Measurements from ENCODE around the gene PRKAG3. TPM values are rescaled to one million over a fixed set of nuclear protein-coding genes. Genes with fewer than 3 reads are reported as not detected.

The PRKAG3 gene
- not detected in 2 replicates for total RNA-seq
- polyA plus RNA-seq, result 0.23 TPM in 1 of 2 replicates, not detected in the other

- H3K27me3 ChIP-seq, result peaks cover 9% of the 10 kb centered on the region
These were observed at the start of gene PRKAG3 for GRCh38 chr2:218831378-218831990. PRKAG3 (minus strand) TSS chr2:218831803.

GRCh38 chr2:218880859-218881594 is 49.4 kb upstream of the PRKAG3 start:
- no peak overlapping the region for H3K27ac ChIP-seq
- peak overlapping the region; percentile 87 for H3K4me2 ChIP-seq

More at GRCh38 chr2:218831378-218831990, at the start of gene PRKAG3:
- H2AFZ ChIP-seq, result no peak within 1 kb of the TSS
- H4K20me1 ChIP-seq (ENCODE audit: insufficient read depth, poor library complexity, severe bottlenecking), result no peaks in the 10 kb centered on the region
- no peaks in the 10 kb centered on the region for H3K36me3 ChIP-seq (replicated peaks; ENCODE audit: insufficient read depth, low read depth)
- H3K27ac ChIP-seq, result no peak within 1 kb of the TSS
- WGBS (ENCODE audit: low lambda C conversion rate, missing lambda C conversion rate), result 88% methylated on average over 18 of the region's 18 CpGs
- no peak within 1 kb of the TSS for H3K4me3 ChIP-seq
- no peaks in the 10 kb centered on the region for H3K79me2 ChIP-seq
- no peak within 1 kb of the TSS for H3K4me2 ChIP-seq
- H3K9me2 ChIP-seq (replicated peaks; ENCODE audit: insufficient read depth), result no peaks in the 10 kb centered on the region
- H3K9me3 ChIP-seq (ENCODE audit: low read depth), result no peaks in the 10 kb centered on the region
- TF ChIP-seq EZH2phosphoT487 (IDR thresholded peaks at IDR 0.05; ENCODE audit: low read depth, severe bottlenecking, unreplicated experiment), result no peak
- TF ChIP-seq CTCF (IDR thresholded peaks at IDR 0.05; ENCODE audit: poor library complexity), result no peak
- TF ChIP-seq EZH2 (IDR thresholded peaks at IDR 0.05; ENCODE audit: borderline replicate concordance), result no peak
- no peaks in the 10 kb centered on the region for H3K4me1 ChIP-seq (ENCODE audit: insufficient read depth)
- DNase-seq (ENCODE audit: low spot score), result no peak

GRCh38 chr2:218880102-218880858 is 48.7 kb upstream of the PRKAG3 start, which contains the start of gene WNT10A:
WNT10A (plus strand) TSS chr2:218880852; CDS start chr2:218880996, 144 bp downstream.
- no peak for DNase-seq (ENCODE audit: low spot score)
- H2AFZ ChIP-seq, result no peak within 1 kb of the TSS
- WGBS (ENCODE audit: low lambda C conversion rate, missing lambda C conversion rate), result 3% methylated on average over 21 of the region's 58 CpGs
- peaks cover 88% of the 10 kb centered on the region for H3K27me3 ChIP-seq
- no peak for TF ChIP-seq CTCF (IDR thresholded peaks at IDR 0.05; ENCODE audit: poor library complexity)
- TF ChIP-seq EZH2 (IDR thresholded peaks at IDR 0.05; ENCODE audit: borderline replicate concordance), result peak; percentile 71
- no peak within 1 kb of the TSS for H3K27ac ChIP-seq
- no peaks in the 10 kb centered on the region for H3K9me2 ChIP-seq (replicated peaks; ENCODE audit: insufficient read depth)
- peak within 1 kb of the TSS; percentile 87 for H3K4me2 ChIP-seq
- peaks cover 13% of the 10 kb centered on the region for H3K4me1 ChIP-seq (ENCODE audit: insufficient read depth)
- H3K9me3 ChIP-seq (ENCODE audit: low read depth), result no peaks in the 10 kb centered on the region
- H3K36me3 ChIP-seq (replicated peaks; ENCODE audit: insufficient read depth, low read depth), result no peaks in the 10 kb centered on the region
- no peaks in the 10 kb centered on the region for H4K20me1 ChIP-seq (ENCODE audit: insufficient read depth, poor library complexity, severe bottlenecking)
- H3K4me3 ChIP-seq, result peak within 1 kb of the TSS; percentile 7
- H3K79me2 ChIP-seq, result no peaks in the 10 kb centered on the region

More at GRCh38 chr2:218880859-218881594, 49.4 kb upstream of the PRKAG3 start:
- Histone ChIP-seq H2AFZ (no peak overlapping the region), H3K36me3 (replicated peaks; ENCODE audit: insufficient read depth, low read depth) (no peaks in the 10 kb centered on the region), H3K27me3 (peaks cover 81% of the 10 kb centered on the region), H3K9me3 (ENCODE audit: low read depth) (no peaks in the 10 kb centered on the region), H3K9me2 (replicated peaks; ENCODE audit: insufficient read depth) (no peaks in the 10 kb centered on the region), H3K79me2 (no peaks in the 10 kb centered on the region), H4K20me1 (ENCODE audit: insufficient read depth, poor library complexity, severe bottlenecking) (no peaks in the 10 kb centered on the region), H3K4me3 (no peak overlapping the region), H3K4me1 (ENCODE audit: insufficient read depth) (peaks cover 13% of the 10 kb centered on the region)
- TF ChIP-seq EZH2 (IDR thresholded peaks at IDR 0.05; ENCODE audit: borderline replicate concordance) (no peak), CTCF (IDR thresholded peaks at IDR 0.05; ENCODE audit: poor library complexity) (no peak), EZH2phosphoT487 (IDR thresholded peaks at IDR 0.05; ENCODE audit: low read depth, severe bottlenecking, unreplicated experiment) (no peak)
- 28% methylated on average over 12 of the region's 24 CpGs for WGBS (ENCODE audit: low lambda C conversion rate, missing lambda C conversion rate)
- no peak for DNase-seq (ENCODE audit: low spot score)
